Endodermal cell (in vitro differentiated cells): Measurements from ENCODE around the gene SMG7. TPM values are rescaled to one million over a fixed set of nuclear protein-coding genes. Genes with fewer than 3 reads are reported as not detected.

Source experiments
- DNase-seq: peaks from one replicate; pipeline ENCODE4 v3.0.0-alpha.2; 2017
- H3K27ac ChIP-seq: 2 replicates; pipeline ENCODE4 v1.5.1; 2013; ENCODE audit warnings: mild to moderate bottlenecking, low read depth, low read length, moderate library complexity
- H3K27me3 ChIP-seq: 2 replicates; pipeline ENCODE4 v1.6.1; 2013; ENCODE audit warnings: mild to moderate bottlenecking, low read length, moderate library complexity; ENCODE audit not compliant: insufficient read depth, control insufficient read depth, poor library complexity, severe bottlenecking
- H3K36me3 ChIP-seq: 2 replicates; pipeline ENCODE4 v1.7.0; 2013; ENCODE audit warnings: mild to moderate bottlenecking, low read length, moderate library complexity; ENCODE audit not compliant: control insufficient read depth, insufficient read depth
- H3K4me1 ChIP-seq: one replicate; pipeline ENCODE4 v1.7.0; 2013; ENCODE audit warnings: low read length; ENCODE audit not compliant: control insufficient read depth, insufficient read depth
- H3K4me3 ChIP-seq: 2 replicates; pipeline ENCODE4 v1.5.1; 2013; ENCODE audit warnings: mild to moderate bottlenecking, low read length, moderate library complexity
- H3K9ac ChIP-seq: 2 replicates; pipeline ENCODE4 v1.6.1; 2013; ENCODE audit warnings: mild to moderate bottlenecking, low read length, moderate library complexity; ENCODE audit not compliant: poor library complexity, severe bottlenecking; ENCODE audit errors: extremely low read depth
- H3K9me3 ChIP-seq: 2 replicates; pipeline ENCODE4 v1.6.1; 2013; ENCODE audit warnings: mild to moderate bottlenecking, low read length, moderate library complexity; ENCODE audit not compliant: control insufficient read depth
- H3K27ac Mint-ChIP-seq: 2 replicates; pipeline ENCODE4 v1.8.0; 2020; ENCODE audit warnings: mixed read lengths
- H3K27me3 Mint-ChIP-seq: 2 replicates; pipeline ENCODE4 v1.8.0; 2021; ENCODE audit warnings: mild to moderate bottlenecking, mixed read lengths; ENCODE audit not compliant: insufficient read depth
- H3K36me3 Mint-ChIP-seq: 2 replicates; pipeline ENCODE4 v1.8.0; 2020; ENCODE audit warnings: low read depth, mixed read lengths
- H3K4me1 Mint-ChIP-seq: 2 replicates; pipeline ENCODE4 v1.8.0; 2020; ENCODE audit warnings: mixed read lengths
- H3K4me3 Mint-ChIP-seq: 2 replicates; pipeline ENCODE4 v1.8.0; 2020; ENCODE audit warnings: mild to moderate bottlenecking, moderate library complexity, mixed read lengths
- H3K9me3 Mint-ChIP-seq: 2 replicates; pipeline ENCODE4 v1.8.0; 2020; ENCODE audit warnings: mild to moderate bottlenecking, mixed read lengths
- WGBS, 2 experiments: methylation state at CpG; one replicate each; pipeline versions ENCODE4 v1.1.5 to v1.1.7; 2013; ENCODE audit warnings: missing lambda C conversion rate in 2 of 2, mixed read lengths in 1 of 2; ENCODE audit not compliant: insufficient coverage in 1 of 2, insufficient read length in 1 of 2; 5-methylcytosine and 5-hydroxymethylcytosine counted together
- total RNA-seq, 2 donors: library from RNA; stranded (reverse); fragmentation: NEBNext Ultra II Directional in 1 of 2; extraction: Animal tissue kit (Norgen Biotek cat#: 25700) in 1 of 2; gene quantifications; 2 replicates in 1 of 2; 3 replicates in 1 of 2; pipeline ENCODE4 v1.2.1, GENCODE V29; 2021
- TF ChIP-seq, protein P1 (sequence below): fragments of 200-600 bp; sonication (generic); conservative IDR thresholded peaks from 2 replicates; pipeline ENCODE4 v1.5.0; 2021; ENCODE audit warnings: antibody characterized with exemption, mild to moderate bottlenecking

SMG7 gene
- total RNA-seq, 2 donors from 2014 or later = 60.5 to 75.9 TPM

DNA sequence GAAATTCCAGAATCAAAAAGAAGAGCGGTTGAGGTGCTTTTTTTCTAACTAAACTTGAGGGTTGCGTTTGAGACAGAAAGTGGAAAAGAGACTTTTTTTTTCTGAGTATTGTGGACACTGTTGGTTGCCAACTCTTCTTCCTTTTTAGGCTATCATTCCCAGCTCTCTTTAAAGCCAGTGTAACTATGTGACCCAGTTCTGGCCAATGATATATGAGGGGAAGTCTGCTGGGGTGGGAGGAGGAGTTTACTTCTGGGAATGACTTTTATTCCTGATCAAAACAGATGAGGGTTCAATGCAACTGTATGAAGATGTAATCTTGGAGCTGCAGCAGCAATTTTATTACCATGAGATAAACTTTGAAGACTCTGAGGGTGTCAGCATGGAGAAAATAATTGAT lies 36.8 kb upstream of the SMG7 start:
- H3K4me1 Mint-ChIP-seq = no peaks in the 10 kb centered on the region

DNA sequence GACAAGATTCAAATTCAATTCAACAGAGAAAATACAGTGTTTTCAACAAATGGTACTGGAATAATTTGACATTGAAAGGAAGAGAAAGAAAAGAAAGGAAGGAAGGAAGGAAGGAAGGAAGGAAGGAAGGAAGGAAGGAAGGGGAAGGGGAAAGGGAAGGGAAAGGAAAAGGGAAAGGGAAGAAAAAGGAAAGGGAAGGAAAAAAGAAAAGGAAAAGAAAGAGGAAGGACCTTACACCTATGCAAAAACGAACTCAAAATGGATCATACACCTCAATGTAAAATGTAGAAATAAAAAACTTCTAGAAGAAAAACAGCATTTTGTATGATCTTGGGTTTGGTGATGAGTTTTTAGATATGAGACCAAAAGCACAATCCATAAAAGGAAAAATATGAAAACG lies 34.2 kb upstream of the SMG7 start:
- TF ChIP-seq, protein P1, sequence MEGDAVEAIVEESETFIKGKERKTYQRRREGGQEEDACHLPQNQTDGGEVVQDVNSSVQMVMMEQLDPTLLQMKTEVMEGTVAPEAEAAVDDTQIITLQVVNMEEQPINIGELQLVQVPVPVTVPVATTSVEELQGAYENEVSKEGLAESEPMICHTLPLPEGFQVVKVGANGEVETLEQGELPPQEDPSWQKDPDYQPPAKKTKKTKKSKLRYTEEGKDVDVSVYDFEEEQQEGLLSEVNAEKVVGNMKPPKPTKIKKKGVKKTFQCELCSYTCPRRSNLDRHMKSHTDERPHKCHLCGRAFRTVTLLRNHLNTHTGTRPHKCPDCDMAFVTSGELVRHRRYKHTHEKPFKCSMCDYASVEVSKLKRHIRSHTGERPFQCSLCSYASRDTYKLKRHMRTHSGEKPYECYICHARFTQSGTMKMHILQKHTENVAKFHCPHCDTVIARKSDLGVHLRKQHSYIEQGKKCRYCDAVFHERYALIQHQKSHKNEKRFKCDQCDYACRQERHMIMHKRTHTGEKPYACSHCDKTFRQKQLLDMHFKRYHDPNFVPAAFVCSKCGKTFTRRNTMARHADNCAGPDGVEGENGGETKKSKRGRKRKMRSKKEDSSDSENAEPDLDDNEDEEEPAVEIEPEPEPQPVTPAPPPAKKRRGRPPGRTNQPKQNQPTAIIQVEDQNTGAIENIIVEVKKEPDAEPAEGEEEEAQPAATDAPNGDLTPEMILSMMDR = no peak
- H3K36me3 Mint-ChIP-seq = no peaks in the 10 kb centered on the region

More for the DNA sequence above, 36.8 kb upstream of the SMG7 start:
- Histone ChIP-seq H3K9me3 (no peaks in the 10 kb centered on the region), H3K9ac (no peak overlapping the region), H3K27me3 (no peaks in the 10 kb centered on the region), H3K4me3 (no peak overlapping the region), H3K27ac (no peak overlapping the region), H3K36me3 (no peaks in the 10 kb centered on the region), H3K4me1 (no peaks in the 10 kb centered on the region)
- no peaks in the 10 kb centered on the region for H3K27me3 Mint-ChIP-seq
- H3K4me3 Mint-ChIP-seq = no peak overlapping the region
- H3K36me3 Mint-ChIP-seq = no peaks in the 10 kb centered on the region
- WGBS, 2 experiments = 93% methylated on average over 2 of the region's 2 CpGs; no CpG with 5 or more reads in 1 of the 2 experiments
- no peak overlapping the region for H3K27ac Mint-ChIP-seq
- DNase-seq = no peak
- TF ChIP-seq, protein P1 = no peak
- no peaks in the 10 kb centered on the region for H3K9me3 Mint-ChIP-seq

DNA sequence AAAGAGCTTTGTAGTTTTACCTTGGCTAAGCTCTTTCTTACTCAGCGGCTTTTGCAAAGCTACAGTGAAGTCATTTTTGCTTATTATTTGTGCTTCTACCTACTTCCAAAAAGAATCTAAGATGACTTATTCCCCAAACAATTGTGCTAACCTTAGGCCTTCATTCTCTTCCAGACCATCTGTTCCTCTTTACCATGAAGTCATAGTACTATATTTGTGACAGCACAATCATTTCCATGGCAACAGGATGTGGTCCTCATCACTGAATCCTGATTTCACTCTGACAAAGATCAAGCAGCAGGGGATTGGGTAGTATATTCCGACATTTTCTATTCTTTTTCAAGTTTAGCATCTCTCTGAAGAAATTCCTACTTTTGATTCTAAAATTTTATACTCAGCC lies 29.3 kb upstream of the SMG7 start:
- Mint-ChIP-seq H3K4me1 (peaks cover 2% of the 10 kb centered on the region), H3K9me3 (no peaks in the 10 kb centered on the region), H3K27ac (no peak overlapping the region), H3K4me3 (no peak overlapping the region), H3K27me3 (no peaks in the 10 kb centered on the region), H3K36me3 (no peaks in the 10 kb centered on the region)
- no peak for DNase-seq
- H3K27me3 ChIP-seq = no peaks in the 10 kb centered on the region
- TF ChIP-seq, protein P1 = no peak
- no peak overlapping the region for H3K9ac ChIP-seq
- H3K9me3 ChIP-seq = no peaks in the 10 kb centered on the region
- H3K4me3 ChIP-seq = no peak overlapping the region
- H3K27ac ChIP-seq = no peak overlapping the region
- H3K4me1 ChIP-seq = no peaks in the 10 kb centered on the region
- 94% methylated on average over 2 of the region's 2 CpGs for WGBS, 2 experiments
- H3K36me3 ChIP-seq = no peaks in the 10 kb centered on the region

More for the DNA sequence above, 34.2 kb upstream of the SMG7 start:
- no peaks in the 10 kb centered on the region for H3K9me3 ChIP-seq
- WGBS, 2 experiments = no CpG with 5 or more reads among the region's 2 CpGs
- Mint-ChIP-seq H3K4me3 (no peak overlapping the region), H3K4me1 (no peaks in the 10 kb centered on the region), H3K9me3 (no peaks in the 10 kb centered on the region), H3K27ac (no peak overlapping the region), H3K27me3 (no peaks in the 10 kb centered on the region)
- H3K36me3 ChIP-seq = no peaks in the 10 kb centered on the region
- H3K27ac ChIP-seq = no peak overlapping the region
- no peak for DNase-seq
- H3K4me1 ChIP-seq = no peaks in the 10 kb centered on the region
- no peak overlapping the region for H3K9ac ChIP-seq
- no peak overlapping the region for H3K4me3 ChIP-seq
- H3K27me3 ChIP-seq = no peaks in the 10 kb centered on the region
